ENCODE measurements around the gene CDCA8.

Gene CDCA8

GRCh38 chr1:37699147-37699546, 6.8 kb downstream of the CDCA8 start:
- Histone ChIP-seq H3K27ac (ENCODE audit: low read depth, low read length, poor library complexity, severe bottlenecking) (no peak overlapping the region), H3K4me2 (ENCODE audit: low read length) (no peak overlapping the region), H3K27me3 (ENCODE audit: insufficient read depth, low read length) (no peaks in the 10 kb centered on the region), H3K4me1 (ENCODE audit: insufficient read depth, low read length, severe bottlenecking) (no peaks in the 10 kb centered on the region), H3K9ac (ENCODE audit: low read length) (no peak overlapping the region), H3K9me3 (ENCODE audit: low read length) (no peaks in the 10 kb centered on the region), H3F3A (ENCODE audit: insufficient read depth, low read length) (no peaks in the 10 kb centered on the region), H4K20me1 (ENCODE audit: insufficient read depth, low read length) (no peaks in the 10 kb centered on the region), H3K9me2 (ENCODE audit: low read depth, low read length) (no peaks in the 10 kb centered on the region), H3K36me3 (ENCODE audit: insufficient read depth, low read length) (peaks cover 93% of the 10 kb centered on the region), H3K79me2 (ENCODE audit: insufficient read depth, low read length) (no peaks in the 10 kb centered on the region), H2AFZ (ENCODE audit: low read length) (no peak overlapping the region), H3K4me3 (ENCODE audit: low read depth, low read length, poor library complexity, severe bottlenecking) (no peak overlapping the region)
- TF ChIP-seq CTCF (IDR thresholded peaks at IDR 0.05; ENCODE audit: low read length): no peak
- TF ChIP-seq EZH2 (IDR thresholded peaks at IDR 0.05; ENCODE audit: borderline replicate concordance, low read length): no peak

DNA sequence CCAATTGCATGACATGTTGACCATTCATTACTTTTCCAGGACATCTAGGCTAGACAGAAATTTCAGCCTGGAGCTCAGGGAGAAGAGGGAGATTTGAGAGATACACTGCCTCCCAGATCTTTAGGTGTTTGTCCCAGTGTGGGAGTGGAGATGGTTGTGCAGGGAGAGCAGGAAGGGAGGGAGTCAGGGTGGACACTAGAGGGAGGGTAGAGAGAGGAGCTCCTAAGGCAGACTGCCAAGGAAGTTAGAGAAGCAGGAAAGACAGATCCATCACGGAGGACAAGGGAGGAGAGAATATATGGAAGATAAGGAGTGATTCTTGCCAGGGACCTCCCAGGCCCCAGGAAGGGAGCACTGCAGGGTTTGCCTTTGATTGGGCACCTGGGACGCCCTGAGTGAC, 8.7 kb downstream of the CDCA8 start:
- H3K4me1 ChIP-seq (ENCODE audit: insufficient read depth, low read length, severe bottlenecking): no peaks in the 10 kb centered on the region
- H3K9ac ChIP-seq (ENCODE audit: low read length): no peak overlapping the region
- H4K20me1 ChIP-seq (ENCODE audit: insufficient read depth, low read length): no peaks in the 10 kb centered on the region
- H3K4me3 ChIP-seq (ENCODE audit: low read depth, low read length, poor library complexity, severe bottlenecking): no peak overlapping the region
- no peaks in the 10 kb centered on the region for H3K79me2 ChIP-seq (ENCODE audit: insufficient read depth, low read length)
- H3F3A ChIP-seq (ENCODE audit: insufficient read depth, low read length): no peaks in the 10 kb centered on the region
- no peaks in the 10 kb centered on the region for H3K9me2 ChIP-seq (ENCODE audit: low read depth, low read length)
- no peaks in the 10 kb centered on the region for H3K27me3 ChIP-seq (ENCODE audit: insufficient read depth, low read length)
- H3K9me3 ChIP-seq (ENCODE audit: low read length): no peaks in the 10 kb centered on the region
- H3K36me3 ChIP-seq (ENCODE audit: insufficient read depth, low read length): peaks cover 94% of the 10 kb centered on the region
- TF ChIP-seq CTCF (IDR thresholded peaks at IDR 0.05; ENCODE audit: low read length) (no peak), EZH2 (IDR thresholded peaks at IDR 0.05; ENCODE audit: borderline replicate concordance, low read length) (no peak)
- H3K27ac ChIP-seq (ENCODE audit: low read depth, low read length, poor library complexity, severe bottlenecking): no peak overlapping the region
- no peak overlapping the region for H3K4me2 ChIP-seq (ENCODE audit: low read length)
- H2AFZ ChIP-seq (ENCODE audit: low read length): no peak overlapping the region

GRCh38 chr1:37703061-37703460, 10.7 kb downstream of the CDCA8 start:
- H3K4me2 ChIP-seq (ENCODE audit: low read length): no peak overlapping the region
- no peaks in the 10 kb centered on the region for H4K20me1 ChIP-seq (ENCODE audit: insufficient read depth, low read length)
- no peaks in the 10 kb centered on the region for H3K9me2 ChIP-seq (ENCODE audit: low read depth, low read length)
- H3K4me1 ChIP-seq (ENCODE audit: insufficient read depth, low read length, severe bottlenecking): no peaks in the 10 kb centered on the region
- H2AFZ ChIP-seq (ENCODE audit: low read length): no peak overlapping the region
- TF ChIP-seq EZH2 (IDR thresholded peaks at IDR 0.05; ENCODE audit: borderline replicate concordance, low read length): no peak
- TF ChIP-seq CTCF (IDR thresholded peaks at IDR 0.05; ENCODE audit: low read length): no peak
- H3K27me3 ChIP-seq (ENCODE audit: insufficient read depth, low read length): no peaks in the 10 kb centered on the region
- no peak overlapping the region for H3K4me3 ChIP-seq (ENCODE audit: low read depth, low read length, poor library complexity, severe bottlenecking)
- H3K9ac ChIP-seq (ENCODE audit: low read length): no peak overlapping the region
- H3K79me2 ChIP-seq (ENCODE audit: insufficient read depth, low read length): no peaks in the 10 kb centered on the region
- H3F3A ChIP-seq (ENCODE audit: insufficient read depth, low read length): no peaks in the 10 kb centered on the region
- H3K9me3 ChIP-seq (ENCODE audit: low read length): no peaks in the 10 kb centered on the region
- H3K27ac ChIP-seq (ENCODE audit: low read depth, low read length, poor library complexity, severe bottlenecking): no peak overlapping the region
- H3K36me3 ChIP-seq (ENCODE audit: insufficient read depth, low read length): peaks cover 94% of the 10 kb centered on the region

All from OCI-LY1 (cell line).